GM21528 (cell line): Measurements from ENCODE around the gene RNF4.
A peak's percentile ranks its signal among the peaks of the same experiment; 100 is the strongest.
"Not testable (repeated sequence)": the region's sequence is repeated elsewhere in the genome, so short reads cannot be mapped to it uniquely, and the experiment has no call there.

Source experiments
- ATAC-seq: cut with Tn5 transposase; IDR thresholded peaks from one replicate; pipeline ENCODE4 v1.9.1; 2021; ENCODE audit warnings: mild to moderate bottlenecking, moderate library complexity; ENCODE audit not compliant: unreplicated experiment, low FRiP score

RNF4 gene, protein sequence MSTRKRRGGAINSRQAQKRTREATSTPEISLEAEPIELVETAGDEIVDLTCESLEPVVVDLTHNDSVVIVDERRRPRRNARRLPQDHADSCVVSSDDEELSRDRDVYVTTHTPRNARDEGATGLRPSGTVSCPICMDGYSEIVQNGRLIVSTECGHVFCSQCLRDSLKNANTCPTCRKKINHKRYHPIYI

DNA sequence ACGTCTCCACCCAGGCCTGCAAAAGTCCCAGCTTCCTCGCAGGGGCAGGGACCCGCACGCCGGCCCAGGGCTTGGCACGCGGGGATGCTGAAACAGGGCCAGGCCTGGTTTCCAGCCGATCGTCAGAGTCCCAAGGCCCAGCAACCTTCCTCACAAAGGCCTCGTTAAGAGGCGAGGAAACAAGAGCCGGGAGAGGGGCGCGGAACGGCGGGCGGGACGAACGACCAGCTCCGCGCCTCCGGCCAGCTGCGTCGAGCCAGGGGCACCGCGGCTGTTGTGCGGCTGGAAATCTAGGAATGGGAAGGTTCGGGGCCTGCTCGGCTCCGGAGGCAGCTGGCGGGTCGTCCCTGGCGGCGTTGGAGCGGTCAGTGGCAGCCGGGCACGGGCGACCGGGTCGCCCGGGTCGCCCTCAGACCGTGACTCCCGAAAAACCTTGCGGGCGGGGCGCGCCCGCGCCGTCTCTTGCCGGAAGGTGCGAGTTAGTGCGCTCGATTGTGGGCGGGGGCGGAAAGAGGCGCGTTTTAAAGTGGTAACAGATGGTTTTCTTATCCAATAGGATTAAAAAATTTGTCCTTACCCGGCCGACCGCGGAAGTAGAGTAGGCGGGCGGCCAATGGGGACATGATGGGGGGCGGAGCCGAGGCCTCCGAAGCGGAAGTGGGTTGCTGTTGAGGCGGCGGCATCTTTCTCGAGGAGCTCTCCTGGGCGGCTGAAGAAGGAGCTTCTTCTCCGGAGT is at the start of gene RNF4:
TSS of gene RNF4 (plus strand) at position 651 of the 736 bp plus-strand sequence. CDS start 21,388 bp downstream, outside the sequence.
- ATAC-seq: peak; percentile 79

- no peak for ATAC-seq
Measured at GRCh38 chr4:2419814-2420213, 49.1 kb upstream of the RNF4 start.

GRCh38 chr4:2421928-2422327 is 47.0 kb upstream of the RNF4 start:
- no peak for ATAC-seq

GRCh38 chr4:2423066-2423465 is 45.8 kb upstream of the RNF4 start:
- ATAC-seq: no peak

DNA sequence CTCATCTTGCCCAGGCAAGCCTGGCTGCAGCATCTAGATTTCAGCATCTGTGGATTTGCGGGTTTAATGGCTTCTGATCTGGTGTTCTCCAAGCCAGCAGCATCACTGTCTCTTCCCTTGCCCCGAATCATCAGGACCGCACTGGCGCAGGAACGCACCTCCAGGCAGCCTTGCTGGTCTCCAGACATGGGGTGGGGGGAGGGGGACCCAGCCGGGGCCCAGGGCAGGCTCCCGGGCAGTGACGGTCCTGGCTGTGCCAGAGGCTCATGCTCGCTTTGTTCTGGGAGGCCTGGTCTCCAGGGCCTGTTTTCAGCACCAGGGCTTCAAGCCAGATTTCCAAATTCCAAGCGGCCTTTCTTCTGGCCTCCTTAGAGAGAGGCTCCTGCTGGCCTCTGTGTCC is 45.2 kb upstream of the RNF4 start:
- ATAC-seq: no peak

DNA sequence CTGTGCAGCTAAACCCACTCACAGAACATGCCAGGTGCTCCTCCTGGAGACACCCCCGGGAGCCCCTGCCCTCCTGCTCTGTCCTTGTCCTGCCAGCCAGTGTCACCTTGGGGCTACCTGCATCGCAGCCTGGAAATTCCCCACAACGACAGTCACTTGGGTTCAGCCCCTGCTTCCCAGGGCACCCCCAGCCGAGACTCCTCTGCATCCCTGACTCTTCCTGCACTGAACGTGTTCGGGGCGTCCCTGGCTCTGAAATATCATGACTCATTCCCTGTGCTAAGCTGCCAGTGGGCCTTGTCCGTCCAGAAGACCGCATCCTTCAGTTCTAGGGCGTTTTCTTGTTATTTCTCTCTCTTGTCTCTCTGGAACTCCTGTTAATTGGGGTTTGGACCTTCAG is 44.3 kb upstream of the RNF4 start:
- ATAC-seq: no peak

GRCh38 chr4:2425386-2426068 is 43.4 kb upstream of the RNF4 start:
- no peak for ATAC-seq

DNA sequence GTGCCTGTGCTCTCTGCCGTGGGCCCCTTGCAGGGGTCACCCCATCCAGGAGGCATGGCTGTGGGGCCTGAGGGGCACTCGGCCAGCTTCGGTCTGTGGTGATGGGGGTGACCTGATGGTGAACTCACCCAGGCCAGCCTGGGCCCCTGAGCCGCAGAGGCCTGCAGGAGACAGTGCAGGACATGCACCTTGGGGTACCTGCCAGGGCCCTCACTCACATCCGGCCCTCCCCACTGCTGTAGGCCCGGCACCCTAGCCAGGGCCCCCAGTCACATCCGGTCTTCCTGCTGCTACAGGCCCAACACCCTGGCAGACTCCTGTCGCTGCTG is 42.9 kb upstream of the RNF4 start:
- no peak for ATAC-seq

GRCh38 chr4:2426711-2427275 is 42.1 kb upstream of the RNF4 start:
- ATAC-seq: no peak

- no peak for ATAC-seq
Measured at GRCh38 chr4:2427383-2428334, 41.2 kb upstream of the RNF4 start.

GRCh38 chr4:2428496-2429213 is 40.3 kb upstream of the RNF4 start:
- ATAC-seq: no peak

GRCh38 chr4:2429945-2430757 is 38.8 kb upstream of the RNF4 start:
- ATAC-seq: not testable (repeated sequence)

GRCh38 chr4:2432004-2432403 is 36.9 kb upstream of the RNF4 start:
- no peak for ATAC-seq

- no peak for ATAC-seq
Measured at GRCh38 chr4:2432991-2433530, 35.8 kb upstream of the RNF4 start.

DNA sequence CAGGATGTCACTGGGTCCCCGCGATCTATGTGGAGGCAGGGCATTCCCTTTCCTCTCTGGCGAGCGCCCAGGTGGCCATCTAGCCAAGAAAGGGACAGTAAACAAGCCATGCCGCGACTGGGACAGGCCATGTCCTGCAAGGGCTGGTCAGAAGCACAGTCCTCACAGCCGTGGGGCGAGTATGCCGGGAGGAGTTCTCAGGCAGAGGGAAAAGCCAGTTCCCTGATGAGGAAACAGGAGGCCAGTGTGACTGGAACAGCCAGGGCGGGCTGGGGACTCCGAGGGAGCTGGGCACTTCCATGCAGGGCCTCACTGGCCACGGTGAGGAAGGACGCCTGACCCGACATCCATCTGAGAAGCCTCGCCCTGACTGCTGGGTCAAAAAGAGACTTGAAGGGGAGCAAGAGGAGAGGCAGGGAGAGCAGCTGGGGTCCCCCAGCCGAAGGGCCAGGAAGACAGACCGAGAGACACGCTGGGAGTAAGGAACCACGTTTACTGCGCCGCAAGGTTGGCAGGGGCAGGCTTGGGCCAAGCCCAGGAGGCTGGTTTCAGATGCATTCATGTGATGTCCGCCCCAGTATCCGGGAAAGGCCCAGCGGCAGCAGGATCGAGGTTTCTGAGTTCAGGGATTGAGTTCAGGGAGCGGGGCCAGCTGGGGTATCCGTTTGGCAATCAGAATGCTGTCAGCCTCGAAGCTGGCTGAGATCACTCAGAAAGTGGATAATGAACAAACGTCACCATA is 35.1 kb upstream of the RNF4 start:
- no peak for ATAC-seq

DNA sequence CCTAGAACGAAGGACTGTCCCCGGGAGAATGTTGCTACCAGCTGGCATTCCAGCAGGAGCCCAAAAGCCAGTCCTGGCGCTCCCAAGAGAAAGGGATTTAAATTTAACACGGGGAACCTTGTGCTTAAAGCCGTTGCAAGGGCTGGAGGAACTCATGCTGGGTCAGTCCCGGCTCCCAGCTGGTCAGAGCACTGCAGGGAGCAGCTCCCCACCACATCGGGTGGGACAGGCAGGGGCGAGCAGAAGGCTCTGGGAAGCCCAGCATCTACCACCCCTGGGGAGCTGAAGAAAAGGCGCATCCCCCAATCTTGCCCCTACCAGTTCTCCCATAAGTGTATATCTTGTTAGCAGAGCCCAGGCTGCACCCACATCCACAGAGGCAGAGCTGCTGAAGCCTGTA is 34.5 kb upstream of the RNF4 start:
- ATAC-seq: no peak

- ATAC-seq: no peak
Measured at GRCh38 chr4:2436301-2436700, 32.6 kb upstream of the RNF4 start.
